NCI-H510A treated with DMSO at 0.1 percent for 48 hours (cell line): Measurements from ENCODE around the gene PRKAG1.
A peak's percentile ranks its signal among the peaks of the same experiment; 100 is the strongest.

Experiments
- DNase-seq: peaks from one replicate; lab custom pipeline; 2025; lab: John Stamatoyannopoulos, UW

Gene PRKAG1

DNA sequence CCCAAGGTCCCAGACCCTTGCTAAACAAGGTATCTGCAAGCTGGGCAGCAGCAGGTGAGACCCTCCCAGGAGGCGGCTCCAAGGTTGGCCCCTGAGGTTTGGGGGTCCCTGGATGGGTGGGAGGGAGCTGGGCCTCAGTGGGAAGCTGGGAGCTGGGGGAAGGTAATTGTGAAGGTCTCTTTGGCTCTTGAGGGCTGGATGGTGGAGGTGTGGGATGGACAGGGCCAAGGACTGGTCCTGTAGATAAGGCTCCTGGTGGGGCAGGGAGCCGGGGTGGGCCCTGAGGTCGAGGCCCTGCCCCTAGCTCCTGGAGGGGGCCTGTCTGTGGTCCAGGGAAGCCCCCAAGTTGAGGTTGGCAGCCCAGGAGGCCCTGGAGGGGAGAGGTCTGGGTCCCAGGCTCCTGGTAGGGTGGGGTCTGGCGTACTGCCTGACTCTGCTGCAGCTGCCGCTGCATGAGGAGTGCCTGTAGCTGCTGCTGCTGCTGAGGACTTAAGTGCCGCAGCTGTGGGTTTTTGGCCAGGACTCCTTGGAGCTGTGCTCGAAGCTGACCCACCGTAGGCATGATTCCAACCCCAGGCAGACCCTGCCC lies 13.1 kb upstream of the PRKAG1 start:
- DNase-seq = no peak

DNA sequence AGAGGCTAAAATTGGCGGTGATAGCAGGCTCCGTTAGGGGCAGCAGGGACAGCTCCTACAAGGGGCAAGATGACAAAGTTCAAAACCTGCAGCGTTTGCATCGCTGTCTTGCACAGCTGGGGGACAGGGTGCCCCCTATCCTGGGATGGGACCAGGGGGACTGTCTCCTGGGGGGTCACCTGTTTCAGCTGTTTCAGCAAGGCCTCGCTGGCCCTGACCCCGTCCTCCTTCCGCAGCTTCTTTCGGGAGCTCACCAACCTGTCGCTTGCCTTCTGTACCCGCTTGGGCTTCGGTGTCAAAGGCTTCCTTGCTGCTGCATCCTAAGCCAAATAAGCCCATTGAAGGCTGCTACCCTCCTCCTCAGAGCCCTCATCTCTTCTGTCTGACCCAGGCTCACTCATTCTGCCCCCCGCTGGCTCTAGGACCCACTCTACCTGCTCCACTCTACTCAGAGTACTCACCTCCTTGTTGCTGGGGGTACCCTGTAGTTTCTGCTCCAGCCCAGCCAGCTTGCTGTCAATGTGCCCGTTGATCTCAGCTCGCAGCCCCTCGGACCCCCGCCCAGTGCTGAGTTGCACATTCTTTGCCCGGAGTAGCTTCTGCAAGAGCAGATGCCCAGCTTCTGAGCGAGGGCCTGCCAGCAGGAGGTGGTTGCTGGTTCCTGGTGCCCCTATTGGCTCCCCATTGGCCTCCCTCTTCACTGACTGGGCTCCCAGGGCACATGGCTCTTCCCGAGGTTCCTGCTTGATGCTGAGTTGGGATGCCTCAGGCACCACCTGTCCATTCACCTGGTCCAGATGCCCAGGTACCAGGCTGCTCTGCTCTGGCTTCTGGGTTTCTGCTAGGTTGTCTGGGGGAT lies 12.4 kb upstream of the PRKAG1 start:
- no peak for DNase-seq

DNA sequence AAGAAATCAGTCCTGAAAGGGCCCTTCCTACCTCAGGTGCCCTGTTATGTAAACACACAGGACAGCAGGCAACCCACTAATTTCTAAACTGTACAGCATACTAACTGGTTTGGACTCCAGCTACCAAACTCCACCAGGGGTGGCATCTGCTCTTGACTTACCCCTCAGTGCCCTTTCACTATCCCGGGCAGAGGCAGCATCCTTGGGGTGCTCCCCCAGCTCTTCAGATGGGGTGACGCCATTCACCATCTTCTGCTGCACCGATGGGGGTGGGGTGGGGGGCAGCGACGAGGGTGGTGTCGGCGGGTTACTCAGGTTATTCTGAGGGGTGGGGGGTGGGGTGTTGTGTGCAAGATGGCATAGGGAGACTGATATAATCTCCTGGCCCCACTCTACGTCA lies 11.5 kb upstream of the PRKAG1 start:
- no peak for DNase-seq

DNA sequence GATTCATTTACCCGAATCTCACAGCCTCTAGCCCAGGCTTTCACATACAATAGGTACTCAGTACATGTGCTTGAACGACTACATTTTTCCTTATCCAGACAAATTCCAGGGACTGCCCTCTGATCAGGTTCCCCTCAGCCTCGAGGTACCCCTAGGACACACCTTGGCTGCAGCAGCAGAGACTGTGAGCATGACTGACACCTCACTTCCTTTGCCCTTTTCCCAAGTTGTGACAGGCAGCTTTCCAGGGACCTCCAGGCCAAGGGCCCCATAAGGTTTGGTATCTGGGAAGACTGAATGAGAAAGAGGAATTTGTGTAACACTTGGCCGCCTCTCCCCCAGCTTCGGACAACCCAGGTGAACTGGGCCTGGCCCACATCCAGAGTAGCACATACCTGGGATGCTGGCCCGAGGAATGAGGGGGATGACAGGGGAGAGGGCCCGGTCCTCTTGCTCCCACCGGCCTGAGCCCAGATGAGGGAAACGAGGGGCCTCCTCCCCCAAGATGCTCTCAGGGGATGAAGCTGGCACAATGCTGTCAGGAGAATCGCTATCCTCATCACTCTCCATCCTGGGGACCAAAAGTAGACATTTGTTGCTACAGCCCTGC lies 10.2 kb upstream of the PRKAG1 start:
- DNase-seq = no peak

DNA sequence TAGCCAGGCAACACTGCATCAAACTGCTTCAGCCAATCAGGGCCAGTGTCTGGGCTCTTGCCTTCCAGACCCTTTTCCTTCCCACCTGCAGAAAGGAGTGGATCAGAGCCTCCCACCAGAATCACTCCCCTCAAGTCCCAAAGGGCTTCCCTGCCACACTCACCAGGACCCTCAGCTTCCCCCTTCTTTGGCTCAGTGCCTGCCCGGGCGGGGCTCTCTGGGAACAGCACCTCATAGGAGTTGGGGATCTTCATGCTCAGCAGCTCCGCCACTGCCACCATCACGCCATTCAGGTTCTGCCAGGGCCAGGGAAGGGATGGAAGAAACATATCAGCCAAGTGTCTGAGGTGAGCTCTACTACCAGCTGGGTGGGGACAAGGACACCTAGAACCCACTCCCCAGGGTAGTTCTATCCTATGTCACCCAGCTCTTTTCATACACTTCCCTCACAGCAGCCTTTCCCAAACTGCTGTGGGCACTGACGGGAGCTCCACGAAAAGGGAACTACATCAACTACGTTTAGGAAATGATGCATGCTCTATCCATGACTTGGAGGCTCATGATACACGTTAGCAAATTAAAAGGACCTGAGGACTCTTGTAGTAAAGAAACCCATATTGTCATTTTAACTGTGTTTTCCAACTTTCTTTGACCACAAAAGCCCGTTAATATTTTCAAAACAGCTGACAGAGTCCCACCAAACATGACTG lies 9.4 kb upstream of the PRKAG1 start:
- DNase-seq = no peak

DNA sequence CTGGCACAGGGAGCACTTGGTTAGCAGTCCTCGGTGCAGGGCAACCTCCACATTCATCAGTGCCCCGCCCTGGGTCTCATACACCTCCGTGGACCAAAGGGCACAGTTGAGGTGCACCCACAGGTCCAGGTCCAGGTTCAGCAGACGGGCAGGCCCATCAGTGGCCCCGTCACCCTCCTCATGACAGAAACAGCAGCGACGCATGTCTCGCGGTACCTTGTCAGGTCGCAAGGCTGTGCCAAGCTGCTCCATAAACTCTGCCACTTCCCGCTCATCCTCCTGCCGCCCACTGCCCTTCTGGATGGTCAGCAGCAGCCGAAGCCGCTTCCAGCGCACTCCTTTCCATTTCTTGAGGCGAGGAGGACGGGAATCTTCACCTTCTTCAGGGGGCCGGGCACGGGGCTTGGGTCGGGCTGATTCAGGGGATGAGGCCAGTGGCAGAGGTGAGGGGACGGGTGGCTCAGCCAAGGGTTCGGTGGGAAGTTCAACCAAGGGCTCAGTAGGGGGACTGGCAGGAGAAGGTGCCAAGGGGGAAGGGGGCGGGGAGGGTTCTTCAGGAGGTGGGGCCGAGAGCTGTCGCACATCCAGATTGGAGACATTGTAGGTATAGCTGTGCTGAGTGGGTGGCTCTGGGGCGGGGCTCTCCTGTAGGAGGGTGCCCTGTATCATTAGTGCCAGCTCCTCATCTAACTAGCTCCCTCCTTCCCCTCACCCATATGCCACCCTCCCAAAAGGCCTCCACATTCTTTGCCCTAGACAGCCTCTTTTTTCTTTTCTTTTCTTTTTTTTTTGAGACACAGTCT lies 8.3 kb upstream of the PRKAG1 start:
- no peak for DNase-seq

DNA sequence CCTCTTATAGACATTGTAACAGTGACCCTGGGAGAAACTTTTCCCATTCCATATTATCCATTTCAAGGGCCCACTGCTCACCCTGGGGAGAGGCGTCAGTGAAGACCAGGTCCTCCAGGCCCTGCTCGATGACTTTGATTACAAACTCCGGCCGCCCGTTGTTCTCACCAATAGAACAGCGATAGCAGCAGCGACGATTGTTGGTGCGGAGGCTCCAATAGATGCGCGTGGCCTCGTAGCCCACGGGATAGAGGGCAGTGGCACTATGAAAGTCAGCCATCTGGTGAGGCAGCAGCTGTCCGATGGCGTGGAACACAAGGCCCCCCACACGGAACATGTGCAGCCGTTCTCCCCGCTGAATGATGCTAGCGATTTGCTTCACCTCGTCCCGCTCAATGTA lies 7.5 kb upstream of the PRKAG1 start:
- no peak for DNase-seq

DNA sequence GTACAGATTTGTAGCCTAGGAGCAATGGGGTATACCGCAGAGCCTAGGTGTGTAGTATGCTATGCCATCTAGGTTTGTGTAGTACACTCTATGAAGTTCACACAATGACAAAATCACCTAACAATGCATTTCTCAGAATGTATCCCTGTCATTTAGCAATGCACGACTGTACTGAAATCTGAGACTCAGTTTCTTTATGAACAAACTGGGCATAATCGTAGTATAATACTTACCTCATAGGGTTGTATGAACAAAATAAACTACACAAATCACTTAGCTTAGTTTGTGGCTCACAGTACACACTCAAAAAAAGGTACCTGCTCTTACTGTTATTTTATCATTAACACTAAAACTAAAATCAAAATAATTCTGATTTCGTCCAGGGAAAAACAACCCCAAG lies 6.9 kb upstream of the PRKAG1 start:
- no peak for DNase-seq

DNA sequence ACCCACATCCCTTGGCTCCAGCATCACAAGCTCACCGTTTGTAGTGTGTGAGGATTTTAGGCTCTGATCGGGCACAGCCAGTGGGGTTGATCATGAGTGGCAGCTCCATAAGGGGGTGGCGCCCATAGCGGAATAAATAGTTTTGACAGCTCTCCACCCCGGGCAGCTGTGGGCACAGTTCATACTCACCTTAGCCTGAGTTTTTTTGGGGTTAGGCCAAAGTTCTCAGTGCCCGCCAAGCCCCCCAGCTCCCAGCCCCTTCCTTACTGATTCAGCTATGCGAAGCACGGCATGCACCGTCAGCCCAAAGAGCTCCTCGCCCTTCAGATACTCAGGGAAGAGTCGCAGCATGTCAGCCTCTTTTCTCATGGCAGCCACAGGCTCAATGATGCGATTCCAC lies 6.0 kb upstream of the PRKAG1 start:
- no peak for DNase-seq

DNA sequence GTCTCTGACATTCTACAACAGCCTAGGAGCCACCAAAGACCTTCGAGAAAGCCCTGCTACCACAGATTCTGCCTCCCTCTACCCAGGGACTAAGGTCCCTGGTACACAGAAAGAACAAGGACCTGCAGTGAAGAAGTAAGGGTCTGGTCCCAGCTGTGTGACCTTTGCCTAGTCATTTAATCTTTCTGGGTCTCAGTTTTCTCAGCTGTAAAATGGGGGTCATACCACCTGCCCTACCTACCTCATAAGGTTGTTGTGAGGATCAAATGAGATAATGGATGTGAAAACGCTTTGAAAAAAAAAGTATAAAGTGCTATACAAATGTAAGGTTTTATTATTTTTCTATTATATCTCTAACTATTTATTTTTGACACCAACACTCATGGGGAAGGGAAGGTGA lies 5.2 kb upstream of the PRKAG1 start:
- no peak for DNase-seq

DNA sequence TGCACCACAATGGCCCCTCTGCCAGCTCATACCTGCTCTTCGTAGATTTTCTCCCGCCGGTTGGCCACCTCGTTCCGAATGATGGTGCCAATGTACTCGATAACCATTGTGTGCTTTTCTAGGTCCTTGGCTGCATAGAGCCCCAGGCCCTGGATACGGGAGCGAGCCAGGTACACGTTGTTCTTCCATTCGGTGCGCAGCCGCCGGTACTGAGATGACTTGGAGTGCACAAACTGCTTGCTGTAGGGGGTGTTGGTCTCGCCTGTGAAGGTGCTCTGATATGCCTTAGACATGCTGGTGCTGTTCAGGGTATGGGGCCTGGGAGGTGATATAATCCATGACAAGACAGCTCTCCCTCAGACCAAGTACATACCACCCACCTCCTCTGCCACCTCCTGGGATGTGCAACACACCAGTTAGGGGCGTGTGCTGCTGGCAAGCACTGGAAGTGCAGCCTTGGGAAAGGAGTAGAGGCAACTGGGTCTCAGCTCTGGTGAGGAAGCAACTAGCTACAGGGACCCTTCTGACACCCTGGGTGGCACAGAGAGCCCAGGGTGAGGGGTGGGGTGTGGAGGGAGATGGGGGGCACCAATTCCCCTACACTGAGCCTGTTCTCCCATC lies 4.1 kb upstream of the PRKAG1 start:
- DNase-seq = no peak

DNA sequence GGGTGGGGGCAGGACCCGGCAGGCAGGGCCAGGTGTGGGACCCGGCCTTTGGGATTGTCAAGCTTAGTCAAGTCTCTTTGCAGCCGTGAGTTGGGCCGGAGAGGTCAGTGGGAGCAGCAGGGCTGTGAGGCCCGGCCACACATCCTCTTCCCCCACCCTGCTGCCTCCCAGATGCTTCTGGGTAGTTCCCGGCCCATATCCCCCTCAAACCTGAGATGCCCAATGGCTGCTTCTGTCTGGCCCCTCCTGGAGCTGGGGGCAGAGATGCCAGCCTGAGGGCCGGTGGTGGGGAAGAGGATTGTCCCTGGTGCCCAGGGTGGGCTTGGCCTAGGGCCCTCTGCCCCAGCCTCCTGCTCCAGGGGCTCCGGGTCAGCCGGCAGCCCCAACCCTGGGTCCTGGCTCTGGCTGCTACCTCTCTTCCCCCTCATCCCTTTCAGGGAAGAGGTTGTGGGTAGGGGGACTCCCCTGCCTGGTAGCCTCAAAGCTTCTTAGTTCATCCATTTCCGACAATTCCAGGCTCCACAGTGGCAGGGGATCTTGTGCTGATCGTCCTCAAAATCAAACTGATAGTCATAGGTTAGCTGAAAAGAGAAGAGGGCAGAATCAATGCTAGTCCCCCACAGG lies 2.8 kb upstream of the PRKAG1 start:
- DNase-seq = no peak

DNA sequence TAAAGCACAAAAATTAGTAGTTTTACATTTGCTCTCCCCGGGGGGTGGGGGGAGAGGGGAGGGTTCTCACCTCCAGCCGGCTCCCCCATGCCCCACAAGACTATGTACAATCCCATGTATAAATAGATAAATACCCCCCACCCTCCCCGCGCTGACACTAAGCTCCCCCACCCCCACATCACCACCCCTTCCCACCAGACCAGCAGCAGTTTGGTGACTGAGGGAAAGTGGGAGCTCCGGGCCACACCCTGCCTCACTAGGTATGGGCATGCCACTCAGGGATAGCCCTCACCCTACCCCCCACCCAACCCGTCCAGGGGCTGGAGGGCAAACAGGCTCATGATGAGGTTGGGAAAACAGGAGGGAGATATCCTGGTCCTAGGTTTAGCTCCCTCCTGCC lies 1.9 kb upstream of the PRKAG1 start:
- no peak for DNase-seq

DNA sequence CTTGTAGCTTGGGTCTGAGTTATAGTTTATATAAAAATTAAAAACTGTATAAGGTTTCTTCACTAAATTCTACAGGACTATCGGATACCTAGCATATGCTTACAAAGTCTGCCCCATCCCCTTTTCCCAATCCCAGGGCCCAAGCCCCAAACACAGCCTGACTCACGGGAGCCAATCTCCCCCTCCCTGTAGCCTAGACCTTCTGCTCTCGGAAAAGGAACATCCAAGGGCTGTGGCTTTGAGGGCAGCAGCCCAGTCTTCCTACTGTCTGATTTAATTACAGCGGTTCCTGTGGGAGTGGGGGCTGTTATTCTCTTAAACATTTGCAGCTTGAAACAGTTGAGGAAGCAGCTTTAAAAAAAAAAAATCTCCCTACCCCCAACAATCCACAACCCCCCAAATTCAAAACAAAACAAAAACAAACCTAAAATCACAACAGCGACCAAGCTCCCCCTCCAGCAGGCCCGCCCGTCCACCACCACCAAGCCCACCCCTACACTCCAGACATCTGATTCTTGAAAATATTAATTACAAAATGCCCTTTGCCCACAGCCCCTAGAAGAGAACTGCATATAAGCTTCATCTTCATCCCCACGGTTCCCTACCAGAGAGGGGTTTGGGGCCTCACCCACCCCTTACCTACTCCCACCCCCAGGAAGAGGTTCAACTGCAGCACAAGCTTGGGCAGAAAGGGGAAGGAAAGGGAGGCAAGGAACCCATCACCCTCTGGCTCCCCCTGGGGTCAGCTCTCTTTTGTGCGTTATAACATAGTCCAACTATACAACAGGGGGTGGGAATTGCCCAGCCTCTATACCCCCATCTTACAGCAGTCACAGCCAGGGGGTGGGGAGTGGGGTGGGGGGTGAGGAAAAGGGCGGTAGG lies 1.1 kb upstream of the PRKAG1 start:
- peak; percentile 41 for DNase-seq

DNA sequence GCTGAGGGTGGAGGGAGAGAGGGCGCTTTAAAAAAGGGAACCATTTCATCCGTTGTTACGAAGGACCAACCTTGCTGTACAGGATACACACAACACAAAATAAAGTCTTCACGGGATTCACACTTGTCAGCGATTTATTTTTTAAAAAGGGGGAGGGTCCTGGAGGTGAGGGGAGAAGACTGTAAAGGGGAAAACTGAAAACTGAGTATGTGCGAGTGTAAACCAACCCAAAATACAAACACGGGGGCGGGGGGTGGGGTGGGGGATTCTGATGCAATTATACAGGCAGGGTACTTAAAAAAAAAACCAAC lies 499 bp upstream of the PRKAG1 start:
- no peak for DNase-seq

DNA sequence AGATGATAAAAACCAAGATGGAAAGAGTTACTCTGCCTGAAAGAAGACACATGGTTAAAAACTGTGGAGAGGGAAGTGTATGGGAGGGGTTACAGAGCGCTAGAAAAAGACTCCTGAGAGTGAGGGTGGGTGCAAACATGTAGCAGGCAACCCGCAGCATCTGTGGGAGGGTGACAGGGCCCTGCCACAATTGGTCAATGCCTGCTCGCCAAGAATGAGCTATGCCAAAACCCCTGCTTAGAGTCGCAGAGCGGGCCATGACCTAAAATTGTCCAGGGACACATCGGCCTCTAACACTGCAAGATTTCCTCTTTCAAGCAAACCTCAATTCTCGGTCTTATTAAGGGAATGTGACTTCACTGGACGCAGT lies 700 bp downstream of the PRKAG1 start:
- DNase-seq = no peak

DNA sequence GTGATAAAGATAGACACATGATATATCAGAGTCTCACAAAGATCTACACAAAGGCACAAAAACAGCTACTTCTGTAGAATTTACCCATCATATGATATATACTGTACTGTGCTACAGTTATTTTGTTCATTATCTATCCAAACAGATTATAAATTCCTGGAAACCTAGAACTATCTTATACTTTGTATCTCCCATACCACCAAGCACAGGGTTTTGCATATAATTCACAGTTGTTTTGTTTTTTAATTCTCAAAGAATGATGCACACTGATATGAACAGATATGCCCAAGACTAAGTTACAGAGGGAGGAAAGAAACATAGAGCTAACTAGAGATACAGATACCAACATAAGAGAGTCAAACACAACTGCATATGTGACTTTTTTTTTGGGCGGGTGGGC lies 3.4 kb downstream of the PRKAG1 start:
- DNase-seq = no peak

DNA sequence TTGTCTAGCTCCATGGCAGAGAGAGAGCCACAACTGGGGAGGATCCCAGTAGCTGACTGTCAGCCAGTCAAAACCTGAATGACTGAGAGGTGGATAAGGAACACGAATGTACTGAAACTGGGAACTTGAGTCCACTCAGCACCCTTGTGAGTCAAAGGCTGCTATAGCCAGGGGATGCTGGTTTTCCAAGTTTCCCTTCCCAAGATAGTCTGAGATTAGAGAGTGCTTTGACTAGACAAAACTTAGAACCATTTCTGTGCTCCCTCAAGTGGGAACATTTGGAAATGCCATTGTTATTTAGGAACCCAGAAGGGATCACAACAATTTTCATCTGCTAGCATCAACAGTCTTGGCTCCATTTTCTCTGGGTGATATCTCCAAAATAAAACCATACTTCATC lies 4.0 kb downstream of the PRKAG1 start:
- no peak for DNase-seq

DNA sequence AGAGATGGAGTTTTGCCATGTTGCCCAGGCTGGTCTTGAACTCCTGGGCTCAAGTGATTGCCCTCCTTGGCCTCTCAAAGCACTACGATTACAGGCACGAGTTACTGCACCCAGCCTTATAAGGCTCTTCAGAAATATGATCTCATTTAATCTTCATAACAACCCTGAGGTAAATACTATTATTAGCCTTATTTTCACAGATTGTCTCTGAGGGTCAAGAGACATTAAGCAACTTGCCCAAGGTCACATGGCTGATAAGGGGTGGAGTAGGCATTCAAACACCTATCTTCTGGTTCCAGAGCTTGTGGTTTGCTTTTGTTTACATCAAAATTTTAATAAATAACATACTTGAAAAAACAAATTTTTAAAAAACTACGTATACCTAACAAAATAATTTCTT lies 5.1 kb downstream of the PRKAG1 start:
- no peak for DNase-seq

DNA sequence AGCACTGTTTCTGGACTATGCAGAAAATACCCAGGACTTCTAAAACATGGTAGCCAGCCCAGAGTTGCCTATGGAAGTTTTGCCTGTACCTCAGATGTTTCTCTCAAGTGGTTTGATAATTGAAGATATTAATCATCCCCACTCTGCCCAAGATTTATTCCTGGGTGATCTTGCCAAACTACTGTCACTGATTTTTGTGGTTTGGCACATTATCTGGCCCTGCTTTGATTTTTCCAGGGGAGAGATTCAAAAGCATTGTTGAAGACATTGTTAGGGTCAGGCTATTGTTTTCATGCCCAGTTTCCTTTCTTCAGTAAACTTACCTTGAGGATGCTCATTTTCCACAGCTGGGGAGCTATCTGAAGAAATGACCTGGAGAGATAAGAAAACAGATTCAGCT lies 5.8 kb downstream of the PRKAG1 start:
- no peak for DNase-seq
